BJ (cell line): Measurements from ENCODE around the gene KCNJ11. TPM values are rescaled to one million over a fixed set of nuclear protein-coding genes. Genes with fewer than 3 reads are reported as not detected.

Source experiments
- CTCF ChIA-PET: fragments of 350-600 bp; formaldehyde crosslinking; extraction: SDS; loops from one replicate; lab custom pipeline; 2021; ENCODE audit warnings: antibody characterized with exemption, inconsistent platforms; lab: Yijun Ruan, JAX
- POLR2A ChIA-PET: fragments of 300-600 bp; sonication (Branson Sonifier 250); formaldehyde crosslinking; extraction: SDS; loops from one replicate; lab custom pipeline; 2021; ENCODE audit warnings: antibody characterized with exemption; lab: Charles Lee
- DNase-seq: peaks from one replicate; pipeline ENCODE4 v3.0.0-alpha.2; 2011; ENCODE audit warnings: low read depth
- H3K27me3 ChIP-seq: 2 replicates; pipeline ENCODE4 v1.6.0; 2011; ENCODE audit warnings: low read length; ENCODE audit not compliant: control insufficient read depth, insufficient read depth
- H3K36me3 ChIP-seq: 2 replicates; pipeline ENCODE4 v1.5.1; 2011; ENCODE audit warnings: low read length; ENCODE audit not compliant: control insufficient read depth, insufficient read depth
- H3K4me3 ChIP-seq: 2 replicates; pipeline ENCODE4 v1.5.1; 2011; ENCODE audit warnings: low read depth, mild to moderate bottlenecking, control low read depth, low read length
- polyA plus RNA-seq: library from polyadenylated mRNA; depleted of rRNA; stranded (reverse); fragments of >200 nt; gene quantifications from 2 replicates; pipeline ENCODE4 v1.2.3, GENCODE V29; 2011
- TF ChIP-seq, protein P1 (sequence below): IDR thresholded peaks from 2 replicates; pipeline ENCODE4 v1.5.1; 2011; ENCODE audit warnings: low read depth, mild to moderate bottlenecking, control low read depth, inconsistent platforms, low read length, moderate library complexity; ENCODE audit not compliant: insufficient read depth

The KCNJ11 gene
- polyA plus RNA-seq, 1 experiment, result not detected

DNA sequence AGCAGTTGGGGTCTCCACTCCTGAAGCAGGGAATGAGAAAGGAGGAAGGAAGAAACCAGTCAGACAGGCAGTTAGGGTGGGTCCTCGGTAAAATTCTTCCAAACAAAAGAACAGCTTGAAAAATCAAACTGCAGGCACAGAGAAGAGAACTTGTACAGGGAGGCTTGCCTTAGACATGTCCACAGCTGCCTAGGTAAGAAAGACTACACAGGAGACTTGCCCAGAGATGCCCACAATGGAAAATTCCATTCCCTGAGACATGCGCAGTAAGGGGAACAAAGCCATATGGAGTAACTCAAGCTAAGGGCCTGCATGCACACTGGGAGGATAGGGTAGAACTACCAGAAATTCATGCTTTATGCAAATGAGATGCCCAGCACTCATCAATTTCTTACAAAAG is 9.8 kb downstream of the KCNJ11 start:
- DNase-seq, result no peak
- TF ChIP-seq, protein P1, sequence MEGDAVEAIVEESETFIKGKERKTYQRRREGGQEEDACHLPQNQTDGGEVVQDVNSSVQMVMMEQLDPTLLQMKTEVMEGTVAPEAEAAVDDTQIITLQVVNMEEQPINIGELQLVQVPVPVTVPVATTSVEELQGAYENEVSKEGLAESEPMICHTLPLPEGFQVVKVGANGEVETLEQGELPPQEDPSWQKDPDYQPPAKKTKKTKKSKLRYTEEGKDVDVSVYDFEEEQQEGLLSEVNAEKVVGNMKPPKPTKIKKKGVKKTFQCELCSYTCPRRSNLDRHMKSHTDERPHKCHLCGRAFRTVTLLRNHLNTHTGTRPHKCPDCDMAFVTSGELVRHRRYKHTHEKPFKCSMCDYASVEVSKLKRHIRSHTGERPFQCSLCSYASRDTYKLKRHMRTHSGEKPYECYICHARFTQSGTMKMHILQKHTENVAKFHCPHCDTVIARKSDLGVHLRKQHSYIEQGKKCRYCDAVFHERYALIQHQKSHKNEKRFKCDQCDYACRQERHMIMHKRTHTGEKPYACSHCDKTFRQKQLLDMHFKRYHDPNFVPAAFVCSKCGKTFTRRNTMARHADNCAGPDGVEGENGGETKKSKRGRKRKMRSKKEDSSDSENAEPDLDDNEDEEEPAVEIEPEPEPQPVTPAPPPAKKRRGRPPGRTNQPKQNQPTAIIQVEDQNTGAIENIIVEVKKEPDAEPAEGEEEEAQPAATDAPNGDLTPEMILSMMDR, result no peak
- CTCF ChIA-PET, result interaction anchor here (0.6 to 7.9 kb wide), 4 partner anchors 17 to 449 kb away, joined by 3 to 66 read pairs (median 4); no protein-coding TSS in a partner anchor
- POLR2A ChIA-PET, result no interaction called here
- Histone ChIP-seq H3K27me3 (no peaks in the 10 kb centered on the region), H3K4me3 (no peak overlapping the region), H3K36me3 (no peaks in the 10 kb centered on the region)

DNA sequence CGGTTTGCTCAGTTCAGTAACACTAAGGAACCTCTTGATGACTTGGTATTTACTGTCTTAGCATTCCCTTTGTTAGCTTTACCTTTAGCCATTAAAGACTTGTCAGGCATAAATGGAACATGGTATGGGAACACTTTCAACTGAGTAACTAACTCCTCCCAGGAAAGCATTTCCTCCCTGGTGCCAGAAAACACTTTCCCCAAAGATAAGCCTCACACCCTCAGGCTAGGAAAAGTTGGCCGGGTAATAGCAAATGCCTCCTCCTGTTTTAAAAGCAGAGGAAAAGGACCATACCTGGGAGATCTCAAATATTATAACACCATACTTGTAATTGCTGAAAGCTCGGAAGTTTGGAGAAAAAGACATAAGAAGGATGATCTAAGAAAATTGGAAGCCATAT is 12.0 kb downstream of the KCNJ11 start:
- CTCF ChIA-PET, result interaction anchor here (0.5 to 1.2 kb wide), 3 partner anchors 9 to 146 kb away, joined by 3 read pairs; no protein-coding TSS in a partner anchor
- DNase-seq, result no peak
- TF ChIP-seq, protein P1, result no peak
- Histone ChIP-seq H3K27me3 (no peaks in the 10 kb centered on the region), H3K4me3 (no peak overlapping the region), H3K36me3 (peaks cover 6% of the 10 kb centered on the region)
- POLR2A ChIA-PET, result no interaction called here

GRCh38 chr11:17375547-17375946 is 12.9 kb downstream of the KCNJ11 start:
- Histone ChIP-seq H3K36me3 (peaks cover 6% of the 10 kb centered on the region), H3K27me3 (no peaks in the 10 kb centered on the region), H3K4me3 (no peak overlapping the region)
- no peak for DNase-seq
- CTCF ChIA-PET, result interaction anchor here (0.9 to 2.2 kb wide), 5 partner anchors 9 to 145 kb away, joined by 3 to 27 read pairs (median 3); partner anchors contain the start of gene KCNJ11
- TF ChIP-seq, protein P1, result no peak
- POLR2A ChIA-PET, result no interaction called here

DNA sequence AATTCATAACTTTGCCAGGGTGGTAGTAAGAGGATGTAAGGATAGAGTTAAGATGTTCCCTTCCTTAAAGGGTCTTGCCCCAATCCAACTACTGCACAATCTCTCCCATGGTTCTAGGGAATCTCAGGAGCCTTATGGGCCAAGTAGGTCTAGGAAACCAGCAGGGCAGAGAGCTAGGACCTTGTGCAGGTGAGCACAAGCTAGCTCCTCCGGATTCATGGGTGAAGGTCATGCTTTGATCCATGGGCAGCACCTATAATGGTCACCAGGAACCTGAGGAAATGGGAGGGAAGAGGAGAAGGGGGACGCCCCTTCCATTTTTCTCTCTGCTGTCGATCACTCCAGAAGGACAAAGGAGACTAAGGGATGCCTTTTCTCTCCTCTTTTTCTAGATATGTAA is 16.8 kb downstream of the KCNJ11 start:
- POLR2A ChIA-PET, result no interaction called here
- no peak for DNase-seq
- CTCF ChIA-PET, result no interaction called here

DNA sequence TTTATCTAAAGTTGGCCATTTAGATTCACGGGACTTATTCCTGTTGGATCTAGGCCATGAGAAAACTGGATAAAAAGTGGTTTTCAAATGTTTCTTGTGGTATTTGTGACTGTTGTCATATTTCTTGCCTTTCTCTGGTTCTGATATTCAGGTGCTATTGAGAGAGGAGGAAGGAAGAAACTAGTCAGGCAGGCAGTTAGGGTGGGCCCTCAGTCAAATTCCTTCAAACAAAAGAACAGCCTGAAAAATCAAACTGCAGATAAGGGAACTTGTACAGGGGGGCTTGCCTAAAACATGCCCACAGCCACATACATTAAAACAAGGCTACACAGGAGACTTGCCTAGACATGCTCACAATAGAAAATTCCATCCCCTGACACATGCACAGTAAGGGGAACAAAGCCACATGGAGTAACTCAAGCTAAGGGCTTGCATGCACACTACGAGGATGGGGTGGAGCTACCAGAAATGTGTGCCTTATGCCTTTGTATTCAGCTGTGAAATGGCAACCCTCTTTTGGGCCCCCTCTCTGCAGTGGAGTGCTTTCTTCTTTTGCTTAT is 18.7 kb downstream of the KCNJ11 start:
- CTCF ChIA-PET, result interaction anchor here (1.0 to 3.0 kb wide), 3 partner anchors 10 to 16 kb away, joined by 4 to 16 read pairs (median 6); no protein-coding TSS in a partner anchor
- no peak for DNase-seq
- H3K36me3 ChIP-seq, result peaks cover 12% of the 10 kb centered on the region
- POLR2A ChIA-PET, result no interaction called here
- no peaks in the 10 kb centered on the region for H3K27me3 ChIP-seq
- H3K4me3 ChIP-seq, result no peak overlapping the region
- TF ChIP-seq, protein P1, result no peak

More for the DNA sequence above, 16.8 kb downstream of the KCNJ11 start:
- TF ChIP-seq, protein P1, result no peak
- H3K36me3 ChIP-seq, result peaks cover 12% of the 10 kb centered on the region
- no peaks in the 10 kb centered on the region for H3K27me3 ChIP-seq
- H3K4me3 ChIP-seq, result no peak overlapping the region
